Measurements from ENCODE around the gene PRCD.
A peak's percentile ranks its signal among the peaks of the same experiment; 100 is the strongest.

The PRCD gene

DNA sequence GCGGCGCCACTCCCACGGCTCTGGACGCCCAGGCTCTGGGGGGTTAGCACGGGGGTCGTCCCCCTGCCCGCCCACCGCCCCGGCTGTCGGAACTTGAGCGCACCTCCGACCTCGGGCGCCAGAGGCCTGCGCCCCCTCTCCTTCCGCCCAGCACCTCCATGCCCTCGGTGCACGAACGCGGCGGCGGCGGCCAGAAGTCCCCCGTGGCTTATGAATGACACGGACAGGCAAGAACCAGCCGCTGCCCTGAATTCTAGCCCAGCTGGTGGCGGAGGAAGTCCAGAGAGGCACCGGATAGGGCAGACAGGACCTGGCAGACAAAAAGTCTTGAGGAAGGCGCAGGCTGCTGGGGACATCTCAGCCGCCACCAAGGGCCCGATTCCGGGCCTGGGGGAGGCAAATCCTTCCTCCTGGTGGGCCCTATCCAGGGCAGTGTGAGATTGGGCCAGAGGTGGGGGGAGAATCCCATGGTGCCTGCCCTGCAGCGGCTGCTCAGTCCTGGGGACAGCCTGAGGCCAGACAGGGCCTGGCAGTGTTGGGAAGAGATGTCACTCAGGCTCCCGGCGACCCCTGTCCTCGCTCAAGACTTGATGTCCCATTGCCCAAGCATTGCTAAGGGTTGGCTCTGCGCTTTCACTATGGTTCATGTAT is 1.4 kb upstream of the PRCD start:
- DNase-seq (ENCODE audit: low spot score) (no peak), FAIRE-seq (no peak)

- FAIRE-seq (no peak), DNase-seq (ENCODE audit: low spot score) (no peak)
Observed at GRCh38 chr17:76538941-76539570, 788 bp upstream of the PRCD start.

DNA sequence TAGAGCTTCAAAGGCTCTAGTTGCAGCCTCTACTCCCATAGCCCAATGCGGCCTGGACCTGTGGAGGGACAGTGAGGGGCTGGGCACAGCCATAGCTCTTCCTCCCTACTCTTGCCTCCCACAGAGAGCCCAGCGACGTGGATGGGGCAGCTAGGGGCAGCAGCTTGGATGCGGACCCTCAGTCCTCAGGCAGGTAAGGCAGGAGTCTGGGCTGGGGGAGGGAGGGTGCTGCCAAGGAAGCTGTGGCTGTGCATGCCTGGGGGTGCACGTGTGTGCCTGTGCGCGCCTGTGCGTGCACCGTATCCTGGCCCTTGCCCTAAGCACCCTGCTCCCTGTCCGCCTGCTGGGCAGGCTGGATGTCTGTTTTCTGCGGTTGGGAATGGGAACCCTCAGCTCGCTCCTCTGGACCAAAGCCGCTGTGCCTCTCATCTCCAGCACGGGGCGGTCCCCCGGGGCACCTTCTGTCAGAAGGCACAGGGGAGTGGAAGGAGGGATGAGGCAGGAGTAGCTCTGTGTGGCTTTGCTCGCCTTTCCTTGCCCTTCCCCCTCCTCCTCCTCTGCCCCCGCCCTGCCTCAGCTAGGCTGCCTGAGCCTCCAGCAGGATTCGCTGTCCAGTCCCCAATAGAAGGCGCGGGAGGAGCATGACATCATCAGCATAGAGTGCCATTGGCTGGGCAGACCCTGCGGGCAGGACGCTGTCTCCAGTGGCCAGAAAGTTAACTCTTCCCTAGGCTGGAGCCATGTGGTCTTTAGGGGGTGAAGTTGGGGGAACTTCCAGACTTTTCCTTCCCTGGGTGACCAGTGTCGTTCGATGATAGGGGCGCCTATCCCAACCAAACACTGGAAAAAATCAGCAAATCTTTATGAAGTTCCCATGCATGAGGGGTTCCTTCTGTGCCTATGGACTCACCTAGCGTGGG is 797 bp downstream of the PRCD start:
- FAIRE-seq, result peak; percentile 86
- peak; percentile 90 for DNase-seq (ENCODE audit: low spot score)

DNA sequence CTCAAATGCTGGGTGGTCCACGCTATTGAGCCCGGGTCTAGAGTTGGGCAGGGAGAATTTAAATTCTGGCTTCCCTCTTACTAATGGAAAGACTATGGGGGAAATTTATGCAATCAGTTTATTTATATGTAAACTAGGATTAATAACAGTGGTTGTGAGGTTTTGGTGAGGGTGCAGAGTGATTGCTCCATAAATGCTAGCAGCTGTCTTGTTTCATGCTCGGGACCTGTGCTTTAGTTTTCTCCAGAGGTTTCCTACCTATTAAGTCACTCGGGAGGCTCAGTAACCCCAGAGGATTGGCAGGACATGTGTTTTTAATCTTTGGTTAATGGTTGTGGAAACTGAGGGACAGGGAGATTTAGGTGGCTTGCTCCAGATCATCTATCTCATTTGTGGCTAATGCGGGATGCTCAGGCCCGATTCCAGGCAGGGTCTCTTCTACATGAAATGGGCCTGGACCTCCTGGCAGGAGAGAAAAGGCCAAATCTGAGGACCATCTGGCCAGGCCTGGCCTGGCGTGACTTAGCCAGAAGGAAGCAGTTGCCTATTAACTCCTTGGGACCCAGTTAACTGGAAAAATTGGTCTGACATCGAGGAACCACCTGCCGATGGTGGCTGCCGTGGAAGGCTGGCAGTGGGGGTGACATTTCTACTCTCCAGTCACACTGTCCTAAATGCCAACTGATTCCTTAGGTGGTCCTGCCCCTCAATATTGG is 2.1 kb downstream of the PRCD start:
- FAIRE-seq, result no peak

GRCh38 chr17:76542566-76542971 is 2.7 kb downstream of the PRCD start:
- FAIRE-seq (no peak), DNase-seq (ENCODE audit: low spot score) (no peak)

More for the DNA sequence above, 2.1 kb downstream of the PRCD start:
- no peak for DNase-seq (ENCODE audit: low spot score)

DNA sequence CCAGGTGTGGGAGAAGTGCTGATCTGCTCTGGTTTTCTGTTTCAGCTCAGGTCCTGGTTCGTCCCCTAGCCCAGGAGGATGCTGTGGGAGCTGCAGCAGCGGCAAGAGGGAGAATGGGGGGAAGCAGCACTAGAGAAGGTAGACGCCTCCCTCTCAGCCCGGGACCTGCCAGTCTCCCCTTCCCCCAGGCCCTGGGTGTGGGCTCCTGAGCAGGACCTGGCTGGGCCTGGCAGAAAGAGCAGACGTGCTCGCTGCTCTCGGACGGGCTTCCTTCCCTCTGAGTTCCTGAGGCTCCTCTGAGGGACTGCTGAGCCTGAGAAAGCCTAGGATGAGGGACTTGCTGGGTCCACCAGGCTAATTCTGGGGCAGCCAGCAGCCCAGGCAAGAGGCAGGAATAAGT is 3.1 kb downstream of the PRCD start:
- no peak for DNase-seq (ENCODE audit: low spot score)
- FAIRE-seq, result no peak

DNA sequence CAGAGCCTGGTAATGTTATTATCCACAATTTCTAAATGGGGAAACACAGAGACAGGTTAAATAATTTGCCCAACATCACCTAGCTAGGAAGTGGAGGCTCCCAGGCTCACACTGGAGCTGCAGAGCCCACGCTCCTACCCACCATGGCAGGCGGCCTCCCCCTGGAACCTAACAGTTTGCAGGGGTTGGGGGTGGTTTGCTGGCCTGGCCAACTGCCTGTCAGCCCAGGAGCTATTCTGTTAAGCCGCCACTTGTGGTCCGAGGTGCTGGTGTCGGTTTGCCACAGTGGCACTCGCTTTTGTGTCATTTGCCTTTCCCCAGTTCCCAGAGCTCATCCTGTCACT is 3.6 kb downstream of the PRCD start:
- FAIRE-seq, result no peak

DNA sequence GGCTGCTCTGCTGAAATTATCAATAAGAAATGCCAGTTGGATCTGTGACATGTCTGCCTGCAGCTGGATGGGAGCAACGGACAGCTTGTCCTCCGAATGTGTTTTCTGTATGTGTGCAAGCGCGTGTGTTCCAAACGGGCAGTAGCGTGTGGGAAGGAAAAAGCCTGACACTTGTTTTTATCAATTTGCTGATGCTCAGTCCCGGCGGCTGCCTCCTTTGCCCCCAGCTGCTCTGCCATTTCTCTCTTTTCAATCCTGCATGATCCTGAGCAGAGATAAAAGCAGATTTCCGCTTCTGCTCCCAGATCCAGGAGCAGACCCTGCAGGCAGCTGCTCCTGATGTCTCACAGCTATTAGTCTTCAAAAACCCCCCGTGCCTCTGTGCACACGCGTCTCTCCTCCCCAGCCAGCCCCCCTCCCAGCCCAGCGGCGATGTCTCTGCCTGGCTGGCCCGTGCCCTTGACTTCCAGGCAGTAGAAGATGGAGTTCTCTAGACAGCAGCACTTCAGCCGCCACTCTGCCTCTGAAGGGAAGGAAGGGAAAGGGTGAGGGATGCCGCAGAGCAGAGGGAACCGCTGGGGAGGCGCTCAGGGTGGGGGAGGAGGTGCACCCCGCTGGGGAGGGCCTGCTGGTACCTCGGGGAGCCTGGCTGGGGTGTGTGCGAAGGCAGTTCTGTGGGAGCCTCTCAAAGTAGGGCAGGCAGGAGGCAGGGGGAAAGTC is 4.1 kb downstream of the PRCD start:
- no peak for DNase-seq (ENCODE audit: low spot score)
- no peak for FAIRE-seq

More for the DNA sequence above, 3.6 kb downstream of the PRCD start:
- no peak for DNase-seq (ENCODE audit: low spot score)

DNA sequence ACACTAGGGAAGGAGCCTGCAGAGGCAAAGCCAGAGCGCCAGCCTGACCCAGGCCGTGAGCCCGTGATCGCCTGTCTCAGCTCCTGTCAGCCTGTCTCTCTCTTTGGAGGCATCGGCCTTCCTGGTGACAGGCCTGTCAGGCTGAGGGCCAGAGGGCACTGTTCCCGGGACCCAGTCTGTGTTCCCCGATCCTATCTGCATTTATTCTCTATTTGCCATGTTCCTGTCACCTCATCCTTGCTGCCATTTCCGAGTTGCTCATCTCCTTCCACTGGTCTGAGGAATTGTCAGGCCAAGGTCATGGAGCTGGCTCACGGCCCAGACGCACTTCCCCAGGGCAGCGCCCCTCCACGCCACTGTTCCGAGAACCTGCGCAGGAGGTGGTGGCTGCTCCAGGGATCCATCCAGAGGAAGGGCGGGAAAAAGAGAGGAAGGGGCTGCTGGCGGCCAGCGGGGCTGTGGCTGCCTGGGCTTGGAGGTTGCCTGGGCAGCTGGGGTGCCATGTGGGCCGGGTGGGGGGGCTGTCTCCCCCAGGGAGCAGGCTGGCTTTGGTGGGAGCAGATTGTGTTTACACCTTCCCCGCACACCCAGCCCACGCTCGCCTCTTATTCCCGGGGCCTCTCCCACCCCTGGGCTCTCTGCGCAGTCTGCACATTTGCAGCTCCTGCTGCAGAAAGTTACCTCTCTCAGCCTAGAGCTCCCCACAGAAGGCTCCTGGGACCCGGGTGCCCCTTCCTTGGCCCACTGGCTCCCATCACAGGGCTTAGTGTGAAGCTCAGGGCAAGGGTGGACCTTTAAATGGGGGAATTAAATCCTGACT is 4.9 kb downstream of the PRCD start:
- DNase-seq (ENCODE audit: low spot score) (no peak), FAIRE-seq (no peak)

DNA sequence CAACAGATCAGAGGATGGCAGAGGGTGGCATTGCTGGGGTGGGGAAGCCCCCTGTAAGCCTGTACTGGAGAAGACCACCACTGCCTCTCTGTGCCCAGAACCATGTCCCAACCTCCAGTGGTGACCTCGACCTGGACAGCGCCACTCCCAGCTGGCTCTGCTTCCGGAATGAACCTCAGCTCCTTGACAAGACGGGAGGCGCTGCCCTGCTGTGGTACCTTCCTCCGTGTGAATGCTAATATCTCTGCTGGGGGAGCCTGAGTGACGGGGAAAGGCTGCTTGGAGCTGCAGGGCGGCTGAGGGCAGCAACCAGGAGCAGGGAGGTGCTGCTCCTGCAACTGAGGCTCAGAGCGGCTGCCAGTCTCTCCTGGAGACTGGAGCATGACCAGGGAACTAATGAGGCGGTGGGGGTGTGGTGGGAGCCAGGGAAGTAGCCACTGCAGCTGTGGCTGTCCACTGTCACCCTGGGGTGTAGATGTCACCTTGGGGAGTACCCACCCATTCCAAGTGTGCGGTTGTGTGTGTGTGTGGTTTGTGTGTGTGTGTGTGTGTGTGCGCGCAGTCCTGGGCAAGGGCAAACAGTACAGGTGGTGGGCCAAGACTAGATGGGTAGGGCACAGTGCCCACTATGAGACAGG is 6.2 kb downstream of the PRCD start:
- DNase-seq (ENCODE audit: low spot score) (no peak), FAIRE-seq (no peak)

DNA sequence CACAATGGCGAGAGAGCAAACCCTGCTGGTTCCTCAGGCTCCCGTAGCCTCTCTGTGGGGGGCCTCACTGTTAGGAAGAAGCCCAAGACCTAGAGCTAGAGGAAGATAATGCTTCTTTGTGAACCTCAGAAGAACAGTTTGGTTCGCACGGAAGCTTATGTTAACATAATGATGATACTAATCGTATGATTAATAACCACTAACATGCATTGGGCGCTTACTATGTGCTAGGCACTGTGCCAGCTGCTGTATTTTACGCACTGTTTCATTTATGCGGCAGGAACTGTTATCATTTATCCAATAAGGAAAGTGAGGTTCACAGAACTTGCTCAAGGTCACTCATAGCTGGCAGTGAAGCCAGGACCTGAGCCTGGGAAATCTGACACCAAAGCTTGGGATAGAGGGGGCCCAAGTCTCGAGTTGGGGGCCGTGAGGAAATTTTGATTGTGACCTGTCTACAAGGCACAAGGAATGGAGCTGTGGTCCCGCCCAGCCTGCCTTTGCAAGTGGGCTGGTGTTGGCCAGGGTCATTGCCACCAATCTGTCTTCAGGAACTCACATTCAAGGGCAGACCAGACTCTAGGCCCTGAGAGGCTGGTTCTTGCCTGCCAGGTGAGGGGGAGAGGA is 6.8 kb downstream of the PRCD start:
- DNase-seq (ENCODE audit: low spot score) (peak; percentile 86), FAIRE-seq (peak; percentile 60)

DNA sequence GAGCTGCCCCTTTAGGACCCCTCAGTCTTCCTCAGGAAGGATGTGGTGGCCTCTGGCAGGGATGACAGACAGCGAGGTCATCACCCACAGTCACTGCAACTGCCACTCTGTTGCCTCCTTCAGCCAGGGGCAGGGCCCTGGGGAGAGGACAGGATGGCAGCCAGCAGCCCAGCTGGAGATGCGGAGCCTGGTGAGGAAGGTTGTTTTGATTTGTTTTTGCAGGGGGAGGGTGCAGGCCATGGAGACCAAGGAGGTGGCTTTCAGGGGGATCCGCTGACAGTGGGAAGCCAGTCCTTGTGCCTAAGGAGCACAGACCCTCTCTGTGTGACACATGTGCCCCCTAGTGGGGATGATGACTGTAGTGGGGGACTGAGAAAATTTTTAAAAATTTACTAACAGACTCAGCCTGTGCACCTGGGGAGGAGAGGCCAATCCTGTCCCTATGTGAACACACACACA is 7.4 kb downstream of the PRCD start:
- FAIRE-seq (no peak), DNase-seq (ENCODE audit: low spot score) (peak; percentile 72)

- no peak for DNase-seq (ENCODE audit: low spot score)
- FAIRE-seq, result no peak
Observed at GRCh38 chr17:76547642-76548202, 7.9 kb downstream of the PRCD start.

DNA sequence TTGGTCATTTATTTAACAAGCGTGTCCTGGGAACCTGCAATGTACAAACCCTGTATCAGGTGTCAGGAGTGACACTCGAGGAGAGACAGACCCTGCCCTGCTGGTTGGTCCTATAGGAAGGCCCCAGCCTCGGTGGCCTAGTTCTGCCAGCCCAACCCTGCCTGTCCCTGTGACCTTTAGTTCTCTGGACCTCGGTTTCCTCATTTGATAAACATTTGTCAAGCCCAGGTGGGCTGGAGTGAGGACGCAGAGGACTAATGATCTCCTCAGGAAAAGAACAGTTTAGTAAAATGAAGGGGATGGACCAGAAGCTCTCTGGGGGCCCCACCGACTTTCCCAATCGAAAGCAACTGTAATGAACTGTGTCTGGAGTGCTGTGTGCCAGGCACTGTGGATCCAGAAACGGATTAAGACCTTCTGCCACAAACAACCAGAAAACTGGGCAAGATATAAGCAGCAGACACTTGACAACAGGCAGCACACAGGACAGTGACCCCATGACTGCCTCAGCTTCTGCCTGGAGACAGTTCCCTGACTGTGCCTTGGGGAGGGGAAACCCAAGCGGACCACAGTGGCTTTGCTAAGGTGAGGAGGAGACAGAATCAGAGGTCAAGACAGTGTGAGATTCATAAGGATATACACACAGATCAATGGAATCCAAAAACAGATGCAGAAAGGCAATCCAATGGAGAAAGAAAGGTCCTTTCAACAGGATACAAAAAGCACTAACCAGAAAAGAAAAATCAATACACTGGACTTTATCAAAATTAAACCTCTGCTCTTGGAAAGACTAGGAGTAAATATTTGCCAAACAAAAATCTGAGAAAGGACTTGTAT is 8.8 kb downstream of the PRCD start:
- no peak for DNase-seq (ENCODE audit: low spot score)
- FAIRE-seq, result no peak

- DNase-seq (ENCODE audit: low spot score) (no peak), FAIRE-seq (no peak)
Observed at GRCh38 chr17:76549215-76549518, 9.3 kb downstream of the PRCD start.

- FAIRE-seq (no peak), DNase-seq (ENCODE audit: low spot score) (no peak)
Observed at GRCh38 chr17:76549539-76549938, 9.7 kb downstream of the PRCD start.

GRCh38 chr17:76550712-76551615 is 11.1 kb downstream of the PRCD start:
- DNase-seq (ENCODE audit: low spot score) (no peak), FAIRE-seq (no peak)

Measured in RCC 7860 (cell line).